ENCODE measurements around the gene POMGNT2.

GRCh38 chr3:43113671-43114070 is 7.8 kb upstream of the POMGNT2 start:
- TF ChIP-seq CTCF (conservative IDR thresholded peaks at IDR 0.05; ENCODE audit: low read length) = no peak
- TF ChIP-seq EZH2phosphoT487 (IDR thresholded peaks at IDR 0.05; ENCODE audit: borderline replicate concordance) = no peak
